ENCODE data around the gene LRRN2. TPM values are rescaled to one million over a fixed set of nuclear protein-coding genes. Genes with fewer than 3 reads are reported as not detected.

The LRRN2 gene
- polyA plus RNA-seq, 6 donors from 2014 or later = 0.11 to 0.25 TPM; not detected in 4

- Mint-ChIP-seq H3K36me3 (no peaks in the 10 kb centered on the region), H3K4me1 (peaks cover 29 to 76% (median 49%) of the 10 kb centered on the region in 3 donors), H3K27ac (peak overlapping the region; percentile 4 to 78 (median 44)), H3K9me3 (no peaks in the 10 kb centered on the region), H3K4me3 (peak overlapping the region in 5 of 8 donors; percentile 9 to 73 (median 20)), H3K27me3 (no peaks in the 10 kb centered on the region)
- ATAC-seq (ENCODE audit: low read depth in 2 of 2) (no peak), DNase-seq (no peak)
Observed at GRCh38 chr1:204581759-204582158, 103.8 kb downstream of the LRRN2 start.

GRCh38 chr1:204580862-204581261 lies 104.7 kb downstream of the LRRN2 start:
- ATAC-seq (ENCODE audit: low read depth in 2 of 2) (no peak), DNase-seq (no peak)
- Mint-ChIP-seq H3K4me3 (peak overlapping the region in 7 of 8 donors; percentile 70 to 95 (median 84)), H3K9me3 (no peaks in the 10 kb centered on the region), H3K36me3 (no peaks in the 10 kb centered on the region), H3K27ac (peak overlapping the region in 3 of 6 donors; percentile 3 to 96 (median 86)), H3K4me1 (peaks cover 29 to 79% (median 54%) of the 10 kb centered on the region in 3 donors), H3K27me3 (no peaks in the 10 kb centered on the region)

- Mint-ChIP-seq H3K27me3 (no peaks in the 10 kb centered on the region), H3K4me3 (peak overlapping the region; percentile 75 to 95 (median 88)), H3K9me3 (no peaks in the 10 kb centered on the region), H3K36me3 (no peaks in the 10 kb centered on the region), H3K4me1 (peaks cover 29 to 71% (median 54%) of the 10 kb centered on the region in 3 donors), H3K27ac (peak overlapping the region; percentile 82 to 99 (median 92))
- DNase-seq = no peak
- no peak for ATAC-seq (ENCODE audit: low read depth in 2 of 2)
Observed at GRCh38 chr1:204579681-204580080, 105.9 kb downstream of the LRRN2 start.

GRCh38 chr1:204578867-204579664 lies 106.5 kb downstream of the LRRN2 start:
- Mint-ChIP-seq H3K4me3 (peak overlapping the region; percentile 75 to 95 (median 88)), H3K27me3 (no peaks in the 10 kb centered on the region), H3K36me3 (peaks cover 0 to 2% of the 10 kb centered on the region in 2 donors), H3K27ac (peak overlapping the region; percentile 86 to 99 (median 96)), H3K9me3 (no peaks in the 10 kb centered on the region), H3K4me1 (peaks cover 29 to 66% (median 57%) of the 10 kb centered on the region in 3 donors)
- ATAC-seq (ENCODE audit: low read depth in 2 of 2) (peak; percentile 86 to 88), DNase-seq (peak; percentile 53)

- Mint-ChIP-seq H3K9me3 (no peaks in the 10 kb centered on the region), H3K27me3 (no peaks in the 10 kb centered on the region), H3K4me3 (peak overlapping the region in 6 of 8 donors; percentile 75 to 95 (median 85)), H3K4me1 (peaks cover 27 to 55% (median 53%) of the 10 kb centered on the region in 3 donors), H3K27ac (peak overlapping the region; percentile 63 to 97 (median 90)), H3K36me3 (peaks cover 1 to 12% of the 10 kb centered on the region in 2 donors)
- no peak for ATAC-seq (ENCODE audit: low read depth in 2 of 2)
- DNase-seq = no peak
Observed at GRCh38 chr1:204577794-204578478, 107.6 kb downstream of the LRRN2 start.

- Mint-ChIP-seq H3K9me3 (no peaks in the 10 kb centered on the region), H3K4me1 (peaks cover 22 to 47% (median 44%) of the 10 kb centered on the region in 3 donors), H3K27me3 (no peaks in the 10 kb centered on the region), H3K4me3 (peak overlapping the region in 1 of 8 donors; percentile 49), H3K36me3 (peaks cover 8 to 16% of the 10 kb centered on the region in 2 donors), H3K27ac (peak overlapping the region; percentile 33 to 86 (median 68))
- ATAC-seq (ENCODE audit: low read depth in 2 of 2) = no peak
- no peak for DNase-seq
Observed at GRCh38 chr1:204576422-204576821, 109.1 kb downstream of the LRRN2 start.

- Mint-ChIP-seq H3K4me3 (no peak overlapping the region), H3K27ac (peak overlapping the region; percentile 28 to 97 (median 88)), H3K36me3 (peaks cover 12 to 16% of the 10 kb centered on the region in 2 donors), H3K9me3 (no peaks in the 10 kb centered on the region), H3K4me1 (peaks cover 22 to 43% (median 38%) of the 10 kb centered on the region in 3 donors), H3K27me3 (no peaks in the 10 kb centered on the region)
- ATAC-seq (ENCODE audit: low read depth in 2 of 2) (no peak), DNase-seq (no peak)
Observed at GRCh38 chr1:204575221-204576190, 110.0 kb downstream of the LRRN2 start.

GRCh38 chr1:204574865-204575163 lies 110.7 kb downstream of the LRRN2 start:
- Mint-ChIP-seq H3K27ac (peak overlapping the region in 4 of 6 donors; percentile 1 to 97 (median 72)), H3K9me3 (no peaks in the 10 kb centered on the region), H3K36me3 (peaks cover 12 to 16% of the 10 kb centered on the region in 2 donors), H3K27me3 (no peaks in the 10 kb centered on the region), H3K4me1 (peaks cover 16 to 36% (median 31%) of the 10 kb centered on the region in 3 donors), H3K4me3 (no peak overlapping the region)
- no peak for ATAC-seq (ENCODE audit: low read depth in 2 of 2)
- DNase-seq = no peak

- H3K27me3 Mint-ChIP-seq = no peaks in the 10 kb centered on the region
- no peak overlapping the region for H3K4me3 Mint-ChIP-seq
- H3K9me3 Mint-ChIP-seq = no peaks in the 10 kb centered on the region
- peaks cover 12 to 16% of the 10 kb centered on the region in 2 donors for H3K36me3 Mint-ChIP-seq
- DNase-seq = no peak
- peak overlapping the region in 5 of 6 donors; percentile 5 to 86 (median 59) for H3K27ac Mint-ChIP-seq
- no peak for ATAC-seq (ENCODE audit: low read depth in 2 of 2)
- H3K4me1 Mint-ChIP-seq = peaks cover 13 to 30% (median 25%) of the 10 kb centered on the region in 3 donors
Observed at GRCh38 chr1:204574016-204574864, 111.3 kb downstream of the LRRN2 start.

- Mint-ChIP-seq H3K4me1 (peaks cover 5 to 20% (median 15%) of the 10 kb centered on the region in 3 donors), H3K9me3 (no peaks in the 10 kb centered on the region), H3K27ac (peak overlapping the region in 3 of 6 donors; percentile 21 to 75 (median 65)), H3K27me3 (no peaks in the 10 kb centered on the region), H3K36me3 (peaks cover 13 to 19% of the 10 kb centered on the region in 2 donors), H3K4me3 (no peak overlapping the region)
- DNase-seq (no peak), ATAC-seq (ENCODE audit: low read depth in 2 of 2) (no peak)
Observed at GRCh38 chr1:204572923-204573922, 112.3 kb downstream of the LRRN2 start.

GRCh38 chr1:204571631-204572030 lies 113.9 kb downstream of the LRRN2 start:
- no peak overlapping the region for H3K4me3 Mint-ChIP-seq
- peaks cover 18 to 25% of the 10 kb centered on the region in 2 donors for H3K36me3 Mint-ChIP-seq
- DNase-seq (no peak), ATAC-seq (ENCODE audit: low read depth in 2 of 2) (no peak)
- no peaks in the 10 kb centered on the region for H3K27me3 Mint-ChIP-seq
- no peak overlapping the region for H3K27ac Mint-ChIP-seq
- H3K9me3 Mint-ChIP-seq = no peaks in the 10 kb centered on the region
- H3K4me1 Mint-ChIP-seq = peaks cover 5 to 10% (median 5%) of the 10 kb centered on the region in 3 donors
